ENCODE measurements around the gene DAG1.

DAG1 gene

DNA sequence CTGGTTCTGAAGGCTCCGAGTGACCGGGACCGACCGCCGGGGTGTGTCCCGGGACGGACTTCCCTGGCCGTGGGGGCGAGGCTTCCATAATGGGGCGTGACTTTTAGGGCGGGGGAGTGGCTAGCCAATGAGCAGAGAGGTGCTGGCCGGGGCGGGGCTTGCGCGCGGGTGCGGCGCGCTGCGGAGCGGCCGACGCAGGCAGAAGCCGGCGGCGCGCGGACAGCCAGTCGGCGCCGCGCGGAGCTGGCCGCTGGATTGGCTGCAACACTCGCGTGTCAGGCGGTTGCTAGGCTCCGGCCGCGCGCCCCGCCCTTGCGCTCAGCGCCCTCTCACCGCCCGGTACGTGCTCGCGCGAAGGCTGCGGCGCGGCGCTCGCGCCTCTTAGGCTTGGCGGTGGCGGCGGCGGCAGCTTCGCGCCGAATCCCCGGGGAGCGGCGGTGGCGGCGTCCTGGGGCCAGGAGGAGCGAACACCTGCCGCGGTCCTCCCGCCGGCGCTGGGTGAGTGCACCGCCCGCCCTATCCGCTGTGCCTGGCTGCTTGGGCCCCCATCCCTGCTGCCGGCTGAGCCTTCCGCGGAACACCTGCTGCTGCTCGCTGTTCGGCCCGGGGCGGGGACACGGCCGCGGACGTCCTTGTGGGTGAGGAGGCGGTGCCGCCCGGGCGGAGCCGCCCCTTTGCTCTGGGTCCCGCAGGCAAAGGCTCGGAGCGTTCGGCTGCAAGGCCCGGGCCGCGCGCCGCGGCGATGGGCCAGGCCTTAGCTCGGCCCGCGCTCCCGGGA lies at the start of gene DAG1:
DAG1 (plus strand) TSS at position 332 of the 778 bp plus-strand sequence. CDS start 40,268 bp downstream, outside the sequence.
- DNase-seq = peak; percentile 28

DNA sequence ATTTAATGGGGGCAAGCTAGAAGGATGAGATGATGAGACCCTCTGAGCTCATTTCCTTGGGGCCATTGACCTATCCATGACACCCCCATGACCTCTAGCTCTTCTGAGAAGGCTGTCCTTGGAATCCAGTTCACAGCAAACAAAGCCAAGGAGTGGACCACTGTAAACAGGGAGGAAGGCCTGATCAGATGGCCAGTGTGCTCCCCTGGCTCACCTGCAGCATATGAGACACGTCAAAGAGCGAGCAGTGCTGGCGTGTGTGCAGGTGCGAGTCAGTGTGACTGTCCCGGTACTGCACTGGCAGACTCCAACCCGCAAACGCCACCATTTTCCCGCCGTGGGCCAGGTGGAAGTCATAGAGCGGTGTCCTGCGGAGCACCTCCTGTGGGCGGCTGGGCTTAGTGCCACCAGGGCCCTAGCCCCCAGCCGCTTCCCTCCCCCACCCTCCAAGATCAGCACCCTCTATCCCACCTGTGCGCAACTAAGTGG lies 48.1 kb upstream of the DAG1 start:
- DNase-seq = no peak

DNA sequence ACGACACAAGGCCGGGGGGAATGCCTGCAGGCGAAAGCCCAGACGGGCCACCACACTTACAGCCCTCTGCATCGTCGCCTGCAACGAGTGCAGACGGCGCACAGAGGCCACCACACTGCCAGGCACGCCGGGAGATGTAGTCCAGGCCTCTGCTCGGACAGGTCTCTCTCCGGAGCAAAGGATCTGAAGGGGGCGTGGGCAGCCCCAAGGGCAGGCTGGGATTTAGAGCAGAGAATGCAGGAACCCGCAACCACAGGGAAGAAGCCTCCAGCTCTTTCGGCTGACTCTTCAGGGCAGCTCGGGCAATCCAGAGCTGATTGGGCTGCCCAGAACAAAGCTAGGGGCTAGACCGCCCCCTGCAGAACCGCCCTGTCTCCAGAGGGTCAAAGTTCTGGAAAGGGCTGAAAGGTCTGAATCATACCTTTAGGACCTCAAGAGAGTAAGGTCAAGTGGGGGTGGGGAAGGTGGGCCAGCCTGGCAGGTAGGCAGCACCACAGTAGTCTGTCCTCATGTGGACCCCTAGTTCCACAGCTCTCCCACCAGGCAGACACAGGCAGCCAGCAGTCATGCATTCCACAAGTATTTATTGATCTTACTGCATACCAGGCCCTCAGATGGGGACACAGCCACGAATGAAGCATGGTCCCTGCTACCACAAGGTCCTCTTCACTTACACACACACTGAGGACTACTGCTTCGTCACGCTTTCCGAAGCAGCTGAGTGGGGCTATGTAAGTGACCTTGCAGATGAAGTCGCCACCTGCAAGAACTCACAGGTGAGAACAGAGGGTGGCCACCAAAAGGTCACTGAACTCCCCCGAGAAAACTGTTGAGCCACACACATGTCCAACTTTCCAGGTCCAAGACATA lies 47.5 kb upstream of the DAG1 start, which contains the start of gene AMT:
AMT (minus strand) TSS at position 95 of the 870 bp plus-strand sequence; CDS start at position 72, 23 bp downstream.
- DNase-seq = no peak

DNA sequence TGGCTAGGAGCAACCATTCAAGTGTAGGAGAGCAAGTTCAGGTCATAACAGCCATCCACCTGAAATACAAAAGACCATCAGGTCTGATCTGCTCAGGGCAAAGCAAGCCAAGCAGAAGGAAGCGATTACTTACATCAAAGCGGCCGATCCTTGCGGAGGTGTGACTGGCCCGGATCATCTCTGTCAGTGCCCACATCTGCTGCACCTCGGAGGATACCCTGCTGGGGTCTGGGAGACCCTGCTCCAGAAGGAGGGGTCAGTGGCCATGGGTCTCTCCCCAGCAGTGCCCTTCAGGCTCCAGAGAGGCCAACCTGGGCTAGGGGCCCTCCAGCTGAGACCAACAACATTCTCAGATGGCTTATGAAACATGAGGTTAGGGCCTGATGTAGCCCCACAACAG lies 45.3 kb upstream of the DAG1 start:
- DNase-seq = no peak

DNA sequence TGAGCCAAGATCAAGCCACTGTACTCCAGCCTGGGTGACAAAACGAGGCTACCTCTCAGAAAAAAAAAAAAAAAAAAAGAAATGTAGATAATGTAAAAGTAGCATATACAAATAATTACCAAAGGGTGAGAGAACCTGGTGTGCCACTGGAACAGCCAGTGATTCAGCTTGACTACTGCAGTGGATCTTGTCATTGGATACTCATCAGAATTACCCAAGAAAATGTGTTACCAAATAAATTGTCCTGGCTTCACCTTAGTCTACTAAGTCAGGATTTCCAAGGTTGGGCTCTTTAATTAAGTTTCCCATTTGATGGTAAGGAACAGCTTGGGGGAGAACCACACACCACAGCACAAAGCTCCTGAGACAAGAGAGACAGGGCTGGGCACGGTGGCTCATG lies 42.5 kb upstream of the DAG1 start:
- no peak for DNase-seq

DNA sequence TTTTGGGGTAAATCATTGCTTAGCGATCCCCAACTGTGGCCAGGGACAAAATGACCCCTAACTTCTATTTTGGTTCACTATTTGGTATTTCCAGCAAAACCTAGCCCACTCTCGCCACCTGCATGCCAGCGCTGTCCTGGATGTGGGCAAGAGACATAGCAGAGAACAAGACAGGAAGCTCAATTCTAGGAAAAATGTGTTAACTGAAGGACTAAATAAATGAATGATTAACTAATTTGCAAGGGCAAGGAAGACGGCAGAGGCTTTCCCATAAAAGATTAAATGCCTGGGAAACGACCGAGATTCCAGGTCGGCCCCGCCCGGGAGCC lies 41.4 kb upstream of the DAG1 start:
- no peak for DNase-seq

DNA sequence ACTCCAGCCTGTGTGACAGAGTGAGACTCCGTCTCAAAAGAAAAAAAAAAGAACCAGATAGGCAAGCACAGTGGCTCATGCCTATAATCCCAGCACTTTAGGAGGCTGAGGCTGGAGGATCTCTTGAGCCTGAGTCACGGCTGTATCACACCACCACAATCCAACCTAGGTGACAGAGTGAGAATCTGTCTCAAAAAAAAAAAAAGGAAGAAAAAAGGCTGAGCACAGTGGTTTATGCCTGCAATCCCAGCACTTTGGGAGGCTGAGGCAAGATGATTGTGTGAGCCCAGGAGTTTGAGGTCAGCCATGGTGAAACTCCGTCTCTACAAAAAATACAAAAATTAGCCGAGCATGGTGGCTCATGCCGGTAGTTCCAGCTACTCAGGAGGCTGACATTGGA lies 35.3 kb upstream of the DAG1 start:
- DNase-seq = no peak

DNA sequence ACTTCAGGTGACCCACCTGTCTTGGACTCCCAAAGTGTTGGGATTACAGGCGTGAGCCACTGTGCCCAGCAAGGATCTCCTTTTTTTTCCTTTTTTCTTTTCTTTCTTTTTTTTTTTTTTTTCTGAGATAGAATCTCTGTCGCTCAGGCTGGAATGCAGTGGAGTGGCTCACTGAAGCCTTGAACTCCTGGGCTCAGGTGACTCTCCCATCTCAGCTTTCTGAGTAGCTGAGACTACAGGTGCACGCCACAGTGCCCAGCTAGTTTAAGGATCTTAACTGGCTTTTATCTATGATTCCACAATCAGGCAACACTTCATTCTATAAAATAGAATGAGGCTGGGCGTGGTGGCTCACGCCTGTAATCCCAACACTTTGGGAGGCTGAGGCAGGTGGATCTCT lies 24.7 kb upstream of the DAG1 start:
- DNase-seq = no peak

DNA sequence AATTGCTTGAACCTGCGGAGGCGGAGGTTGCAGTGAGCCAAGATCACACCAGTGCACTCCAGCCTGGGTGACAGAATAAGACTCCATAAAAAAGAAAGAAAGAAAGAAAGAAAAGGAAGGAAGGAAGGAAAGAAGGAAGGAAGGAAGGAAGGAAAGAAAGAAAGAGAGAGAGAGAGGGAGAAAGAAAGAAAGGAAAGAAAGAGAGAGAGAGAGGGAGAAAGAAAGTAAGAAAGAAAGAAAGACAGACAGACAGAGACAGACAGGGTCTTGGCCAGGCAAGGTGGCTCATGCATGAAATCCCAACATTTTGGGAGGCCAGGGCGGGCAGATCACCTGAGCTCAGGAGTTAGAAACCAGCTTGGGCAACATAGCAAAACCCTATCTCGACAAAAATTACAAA lies 16.4 kb upstream of the DAG1 start:
- DNase-seq = no peak

DNA sequence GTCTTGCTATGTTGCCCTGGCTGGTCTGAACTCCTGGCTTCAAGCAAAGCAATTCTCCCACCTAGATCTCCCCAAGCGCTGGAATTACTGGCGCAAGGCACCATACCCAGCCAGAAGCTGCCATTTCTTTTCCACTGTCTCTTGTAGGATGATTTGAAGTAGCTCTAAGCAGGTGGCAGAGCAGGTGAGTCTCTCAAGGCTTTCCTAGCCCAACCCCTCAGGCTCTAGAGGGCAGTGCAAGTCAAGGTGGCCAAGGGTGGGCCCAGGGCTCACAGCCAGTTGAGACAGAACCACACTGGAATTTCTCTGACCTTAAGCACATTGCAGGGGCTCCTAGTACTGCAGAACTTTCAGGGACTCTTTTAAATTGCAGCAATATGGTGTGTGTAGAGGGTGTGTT lies 15.6 kb upstream of the DAG1 start:
- no peak for DNase-seq

DNA sequence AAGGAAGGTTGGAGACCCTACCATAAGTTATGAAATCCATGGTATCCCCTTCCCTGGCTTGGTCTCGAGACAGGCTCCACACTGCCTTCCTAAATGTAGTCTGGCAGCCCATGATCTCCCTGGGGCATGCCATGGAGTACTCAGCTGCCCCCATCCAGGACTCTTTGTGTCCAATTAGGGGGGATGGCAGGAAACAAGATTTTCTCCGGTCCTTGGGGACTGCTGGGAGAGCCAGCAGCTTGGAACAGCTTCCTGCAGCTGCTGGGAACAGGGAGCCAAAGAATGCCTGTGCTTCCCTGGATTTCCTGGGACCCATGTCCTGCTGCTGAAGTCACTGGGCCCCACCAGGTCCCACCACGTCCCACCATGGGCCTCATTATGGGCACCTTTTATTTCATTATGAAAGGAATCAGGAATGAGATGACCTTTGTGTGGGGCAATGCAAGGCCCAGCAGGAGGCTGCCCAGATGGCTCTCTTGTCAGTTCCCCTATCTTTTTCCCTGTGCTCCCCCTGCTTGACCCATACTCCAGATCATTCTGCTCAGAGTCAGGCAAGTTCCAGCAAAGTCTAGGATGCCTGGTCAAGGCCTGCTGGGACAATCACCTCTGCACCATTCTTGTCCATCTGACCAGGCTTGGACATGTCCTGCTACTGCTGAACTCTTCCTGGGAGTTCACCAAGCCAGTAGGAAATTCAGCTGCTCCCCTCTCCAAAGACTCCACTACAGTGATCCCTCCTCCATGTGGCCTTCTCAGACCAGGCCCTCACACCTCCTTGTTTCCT lies 15.0 kb upstream of the DAG1 start:
- DNase-seq = no peak

DNA sequence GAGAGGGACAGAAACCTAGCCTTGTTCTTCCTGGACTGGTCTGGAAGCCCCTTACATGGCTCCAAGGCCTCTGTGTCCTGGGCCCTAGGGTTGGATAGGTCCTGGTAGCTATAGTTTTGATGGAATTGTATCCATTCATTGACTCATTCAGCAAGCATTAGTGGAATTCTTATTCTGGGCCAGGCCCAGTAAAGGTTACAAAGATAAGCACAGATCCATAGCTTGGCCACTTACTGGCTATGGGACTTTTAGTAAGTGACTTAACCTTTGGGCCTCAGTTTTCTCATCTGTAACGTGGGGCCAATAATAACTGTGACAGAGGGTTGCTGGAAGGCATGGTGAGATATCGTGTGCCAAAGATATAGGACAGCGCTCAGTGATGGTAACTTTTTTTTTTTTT lies 13.6 kb upstream of the DAG1 start:
- no peak for DNase-seq

DNA sequence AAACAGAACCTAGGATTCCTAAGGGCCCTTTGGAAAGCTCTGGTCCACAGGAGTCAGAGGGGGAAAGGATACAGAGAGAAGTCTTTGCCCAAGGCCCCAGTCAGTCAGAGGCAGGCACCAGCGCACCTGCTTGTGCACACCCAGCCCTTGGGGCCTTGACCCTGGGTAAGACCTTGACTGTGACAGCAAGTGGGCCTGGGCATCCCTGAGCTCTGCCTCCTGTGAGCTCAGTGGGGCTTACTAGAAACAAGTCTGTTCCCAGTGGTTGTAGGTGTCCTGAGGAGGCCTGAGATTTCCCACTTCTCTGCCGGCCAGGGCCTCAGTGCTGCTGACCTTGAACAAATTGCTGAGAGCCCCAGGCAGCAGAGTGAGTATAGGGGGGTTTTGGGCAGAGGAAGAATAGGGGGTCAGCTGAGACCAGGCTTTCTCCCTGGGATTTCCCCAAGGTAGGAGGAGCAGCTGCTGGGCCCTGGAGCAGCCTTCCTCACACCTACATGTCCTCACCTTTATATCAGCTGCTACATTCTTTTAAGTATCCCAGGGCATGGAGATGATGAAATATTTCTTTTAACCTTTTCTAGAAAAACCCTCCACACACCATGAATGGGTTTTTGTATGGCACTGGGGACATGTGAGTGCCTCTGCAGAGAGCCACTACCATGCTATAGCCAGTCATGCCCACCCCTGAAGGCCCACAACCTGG lies 9.7 kb upstream of the DAG1 start:
- DNase-seq = no peak

DNA sequence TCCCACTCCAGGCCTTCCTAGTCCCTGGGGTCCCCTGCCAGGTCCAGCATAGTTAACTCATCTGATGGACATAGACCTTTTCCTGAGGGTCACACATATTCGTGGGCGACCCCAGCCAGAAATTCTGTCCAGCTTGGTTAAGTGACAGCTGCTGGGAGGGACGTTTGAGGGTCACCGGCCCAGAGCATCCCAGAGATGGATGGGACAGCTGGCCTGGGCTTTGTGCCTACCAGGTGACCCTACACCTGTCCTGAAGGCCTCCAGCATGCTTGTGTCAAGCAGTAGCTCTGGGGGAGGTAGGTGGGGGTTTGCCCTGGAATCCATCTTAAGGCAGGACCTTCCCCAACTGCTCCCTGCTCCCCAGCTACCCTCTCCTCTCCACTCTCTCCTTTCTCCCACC lies 9.1 kb upstream of the DAG1 start:
- no peak for DNase-seq

DNA sequence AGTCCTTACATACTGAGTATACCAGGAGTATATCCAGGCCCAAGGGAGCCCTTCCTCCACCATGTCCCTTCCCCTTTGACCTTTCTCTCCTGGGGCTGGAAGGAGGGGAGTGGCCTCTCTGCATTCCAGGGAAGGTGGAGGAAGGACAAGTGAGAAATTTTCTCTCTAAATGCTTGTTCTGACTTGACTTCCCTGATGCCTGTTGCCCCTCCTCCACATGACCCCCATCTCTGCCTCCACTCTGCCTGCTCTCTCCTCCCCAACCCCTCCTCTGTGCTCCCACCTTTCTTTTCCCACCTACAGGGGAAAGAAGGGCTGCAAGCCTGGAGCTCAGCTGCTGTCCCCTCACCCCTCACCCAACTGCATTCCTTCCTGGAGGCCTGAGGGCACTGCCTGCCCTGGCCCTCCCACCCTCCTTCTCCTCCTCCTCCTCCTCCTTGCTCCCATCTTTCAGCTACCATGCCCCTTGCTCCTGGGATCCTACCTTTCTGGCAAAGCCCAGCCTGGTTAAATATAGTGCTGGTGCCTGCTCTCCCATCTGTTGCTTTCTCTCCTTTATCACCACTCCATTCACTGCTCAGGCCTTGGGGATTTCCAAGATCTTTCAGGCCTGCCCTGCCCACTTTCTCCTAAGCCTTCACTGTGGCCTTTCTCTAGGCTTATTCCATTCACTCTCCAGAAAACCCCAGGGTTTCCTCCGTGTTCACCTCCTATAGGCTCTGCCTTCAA lies 8.5 kb upstream of the DAG1 start:
- no peak for DNase-seq

DNA sequence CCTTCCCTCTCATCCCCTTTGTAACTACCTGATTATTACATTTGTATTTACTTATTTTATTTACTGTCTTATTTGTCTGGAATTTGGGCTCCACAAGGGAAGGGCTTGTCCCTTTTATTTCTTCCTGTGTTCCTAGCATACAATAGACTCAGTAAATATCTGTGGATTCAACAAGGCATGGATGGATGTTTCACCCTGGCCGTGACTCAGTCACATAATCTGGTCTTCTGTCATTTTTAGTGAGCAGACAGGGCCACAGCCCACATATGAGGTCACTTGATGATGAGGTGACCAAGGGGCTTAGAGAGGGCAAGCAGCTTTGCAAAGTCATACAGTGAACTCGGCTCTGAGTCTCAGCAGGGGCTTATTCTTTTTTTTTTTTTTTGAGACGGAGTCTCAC lies 7.8 kb upstream of the DAG1 start:
- no peak for DNase-seq

DNA sequence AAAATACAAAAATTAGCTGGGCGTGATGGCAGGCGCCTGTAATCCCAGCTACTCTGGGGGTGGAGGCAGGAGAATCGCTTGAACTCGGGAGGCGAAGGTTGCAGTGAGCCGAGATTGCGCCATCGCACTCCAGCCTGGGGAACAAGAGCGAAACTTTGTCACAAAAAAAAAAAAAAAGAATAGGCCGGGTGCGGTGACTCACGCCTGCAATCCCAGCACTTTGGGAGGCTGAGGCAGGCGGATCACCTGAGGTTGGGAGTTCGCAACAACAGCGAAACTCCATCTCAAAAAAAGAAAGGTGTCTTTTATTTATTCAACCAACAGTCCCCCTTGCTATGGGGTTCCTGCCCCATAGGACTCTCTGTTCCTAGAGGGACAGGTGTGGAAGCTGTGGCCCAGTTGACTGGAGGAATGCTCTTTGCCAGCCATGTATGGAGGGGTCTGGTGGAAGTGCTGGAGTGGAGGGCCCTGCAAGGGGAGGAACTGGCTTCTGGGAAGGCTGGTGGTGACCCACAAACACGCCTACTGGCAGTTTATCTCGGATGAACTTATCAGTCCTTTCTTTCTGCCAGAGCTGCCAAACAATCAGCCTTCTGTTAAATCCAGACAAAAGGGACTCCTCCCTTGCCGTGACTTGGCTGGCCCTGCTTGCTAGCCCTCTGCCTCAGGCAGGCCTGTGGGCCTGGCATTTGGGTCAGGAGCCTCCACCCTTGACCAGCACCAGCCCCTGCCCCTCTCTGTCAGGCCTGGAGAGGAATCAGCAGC lies 4.6 kb upstream of the DAG1 start:
- no peak for DNase-seq

DNA sequence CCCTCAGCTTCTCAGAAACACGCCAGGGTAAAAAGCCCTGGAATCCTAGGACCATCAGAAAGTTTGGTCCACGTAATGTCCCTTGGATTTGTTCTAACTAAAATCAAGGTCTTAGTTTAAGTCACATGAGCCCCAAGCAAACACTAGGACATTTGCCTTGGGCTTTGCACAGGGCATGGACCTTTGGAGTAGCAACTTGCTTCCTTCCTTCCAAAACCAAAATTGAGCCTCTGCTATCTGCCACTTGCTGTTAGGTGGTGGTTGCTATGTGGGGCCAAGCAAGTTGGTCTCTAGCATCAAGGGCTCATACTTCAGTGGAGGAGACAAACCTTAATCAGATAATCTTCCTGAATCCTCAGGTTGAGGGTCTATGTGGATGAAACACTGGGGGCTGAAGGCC lies 4.0 kb upstream of the DAG1 start:
- DNase-seq = no peak

DNA sequence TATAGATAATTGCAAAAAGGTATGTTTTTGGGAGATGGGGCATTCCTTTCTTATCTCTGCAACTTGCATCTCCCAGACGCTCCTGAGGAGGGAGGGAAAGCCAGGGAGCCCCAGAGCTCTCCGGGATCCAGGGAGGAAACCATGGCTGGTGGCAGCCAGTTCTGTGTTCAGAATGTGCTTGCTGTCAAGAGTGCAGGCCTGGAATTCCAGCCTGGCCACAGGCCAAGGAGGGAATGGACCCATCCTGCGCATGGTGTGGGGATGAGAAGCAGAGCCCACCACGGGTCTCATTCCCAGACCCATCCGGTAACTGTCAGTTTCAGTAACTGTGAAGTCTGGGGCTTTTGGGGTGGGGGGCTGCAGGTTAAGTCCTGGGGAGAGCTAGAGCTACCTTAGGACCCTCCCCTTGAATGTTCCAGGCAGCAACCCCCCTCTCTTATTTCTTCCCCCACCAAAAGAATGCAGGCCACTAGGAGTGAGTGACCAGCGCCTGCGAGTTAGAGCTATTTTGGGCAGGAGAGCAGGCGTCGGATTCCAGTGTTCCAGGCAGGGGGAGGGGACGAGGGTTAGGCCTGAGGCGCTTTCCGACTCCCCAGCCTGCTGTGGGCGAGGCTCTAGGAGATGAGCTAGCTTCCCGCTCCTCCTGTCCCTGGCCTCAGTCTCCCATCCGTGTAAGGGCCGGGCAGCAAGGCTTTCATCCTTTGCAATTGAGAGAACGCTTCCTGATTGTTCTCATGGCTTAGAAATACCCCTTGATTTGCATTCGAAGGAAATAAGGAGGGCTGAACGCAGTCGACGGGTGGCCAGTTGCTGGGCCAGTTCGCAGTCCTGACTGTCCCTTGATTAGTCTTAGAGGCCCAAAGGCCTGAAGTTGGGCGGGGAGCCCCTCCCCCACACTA lies 781 bp upstream of the DAG1 start:
- no peak for DNase-seq
